Measurements from ENCODE around the gene RABL6.
"Not testable (repeated sequence)": the region's sequence is repeated elsewhere in the genome, so short reads cannot be mapped to it uniquely, and the experiment has no call there.

DNA sequence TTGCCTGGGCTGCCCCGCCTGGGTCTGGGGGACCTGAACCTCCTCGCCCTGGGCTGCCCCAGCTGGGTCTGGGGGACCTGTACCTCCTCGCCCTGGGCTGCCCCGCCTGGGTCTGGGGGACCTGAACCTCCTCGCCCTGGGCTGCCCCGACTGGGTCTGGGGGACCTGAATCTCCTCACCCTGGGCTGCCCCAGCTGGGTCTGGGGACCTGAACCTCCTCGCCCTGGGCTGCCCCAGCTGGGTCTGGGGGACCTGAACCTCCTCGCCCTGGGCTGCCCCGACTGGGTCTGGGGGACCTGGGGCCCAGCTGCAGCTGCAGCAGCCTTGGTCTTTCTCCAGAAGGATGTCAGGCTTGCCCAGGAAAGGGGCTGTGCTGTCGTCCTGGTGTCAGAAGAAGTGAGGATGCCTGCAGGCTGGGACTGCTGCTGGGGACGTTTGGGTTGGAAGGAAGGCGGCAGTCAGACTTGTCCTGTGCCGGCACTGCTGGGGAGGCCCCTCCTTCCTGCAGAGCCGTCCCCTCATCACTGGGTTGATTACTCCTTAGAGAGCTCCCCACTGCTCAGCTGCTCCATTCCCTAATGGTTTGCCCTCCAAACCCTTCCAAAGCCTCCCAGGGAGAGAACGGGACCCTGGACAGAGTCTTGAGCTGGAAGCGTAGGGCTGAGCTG is 25.8 kb downstream of the RABL6 start:
- TF ChIP-seq, protein P1, sequence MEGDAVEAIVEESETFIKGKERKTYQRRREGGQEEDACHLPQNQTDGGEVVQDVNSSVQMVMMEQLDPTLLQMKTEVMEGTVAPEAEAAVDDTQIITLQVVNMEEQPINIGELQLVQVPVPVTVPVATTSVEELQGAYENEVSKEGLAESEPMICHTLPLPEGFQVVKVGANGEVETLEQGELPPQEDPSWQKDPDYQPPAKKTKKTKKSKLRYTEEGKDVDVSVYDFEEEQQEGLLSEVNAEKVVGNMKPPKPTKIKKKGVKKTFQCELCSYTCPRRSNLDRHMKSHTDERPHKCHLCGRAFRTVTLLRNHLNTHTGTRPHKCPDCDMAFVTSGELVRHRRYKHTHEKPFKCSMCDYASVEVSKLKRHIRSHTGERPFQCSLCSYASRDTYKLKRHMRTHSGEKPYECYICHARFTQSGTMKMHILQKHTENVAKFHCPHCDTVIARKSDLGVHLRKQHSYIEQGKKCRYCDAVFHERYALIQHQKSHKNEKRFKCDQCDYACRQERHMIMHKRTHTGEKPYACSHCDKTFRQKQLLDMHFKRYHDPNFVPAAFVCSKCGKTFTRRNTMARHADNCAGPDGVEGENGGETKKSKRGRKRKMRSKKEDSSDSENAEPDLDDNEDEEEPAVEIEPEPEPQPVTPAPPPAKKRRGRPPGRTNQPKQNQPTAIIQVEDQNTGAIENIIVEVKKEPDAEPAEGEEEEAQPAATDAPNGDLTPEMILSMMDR (IDR thresholded peaks at IDR 0.05) = not testable (repeated sequence)
- not testable (repeated sequence) for TF ChIP-seq POLR2A (IDR thresholded peaks at IDR 0.05)

Data from body of pancreas (tissue), 4 donors.